ENCODE measurements around the gene CDH18.

The CDH18 gene

DNA sequence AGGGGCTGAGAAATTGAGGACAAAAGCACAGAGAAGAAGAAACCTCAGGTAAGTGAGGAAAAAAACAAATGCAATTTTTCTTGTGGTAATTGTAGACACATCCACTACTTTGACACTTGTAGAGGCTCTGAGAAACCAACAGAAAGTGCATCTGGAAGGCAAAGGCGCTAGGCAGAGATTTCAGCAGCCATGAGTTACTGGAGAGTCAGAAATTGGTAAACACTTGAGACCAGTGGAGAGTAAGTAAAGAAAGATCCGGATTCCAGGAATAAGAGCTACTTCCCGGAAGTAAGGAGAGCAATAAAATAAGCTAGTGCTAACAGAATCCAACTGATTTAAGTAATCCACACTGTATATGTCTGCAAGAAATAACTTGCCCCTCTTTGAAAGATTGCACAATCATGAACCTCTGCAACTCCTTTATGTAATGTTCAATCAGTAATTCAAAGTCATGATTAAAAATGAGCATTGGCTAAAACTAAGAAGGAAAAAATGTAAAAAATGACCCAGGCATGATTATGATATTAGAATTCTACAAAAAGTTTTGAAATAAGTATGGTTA, 382.1 kb downstream of the CDH18 start:
- H3K4me3 ChIP-seq (ENCODE audit: low read depth, low read length) = no peak overlapping the region
- no peak for DNase-seq (ENCODE audit: low read depth)
- TF ChIP-seq, protein P1, sequence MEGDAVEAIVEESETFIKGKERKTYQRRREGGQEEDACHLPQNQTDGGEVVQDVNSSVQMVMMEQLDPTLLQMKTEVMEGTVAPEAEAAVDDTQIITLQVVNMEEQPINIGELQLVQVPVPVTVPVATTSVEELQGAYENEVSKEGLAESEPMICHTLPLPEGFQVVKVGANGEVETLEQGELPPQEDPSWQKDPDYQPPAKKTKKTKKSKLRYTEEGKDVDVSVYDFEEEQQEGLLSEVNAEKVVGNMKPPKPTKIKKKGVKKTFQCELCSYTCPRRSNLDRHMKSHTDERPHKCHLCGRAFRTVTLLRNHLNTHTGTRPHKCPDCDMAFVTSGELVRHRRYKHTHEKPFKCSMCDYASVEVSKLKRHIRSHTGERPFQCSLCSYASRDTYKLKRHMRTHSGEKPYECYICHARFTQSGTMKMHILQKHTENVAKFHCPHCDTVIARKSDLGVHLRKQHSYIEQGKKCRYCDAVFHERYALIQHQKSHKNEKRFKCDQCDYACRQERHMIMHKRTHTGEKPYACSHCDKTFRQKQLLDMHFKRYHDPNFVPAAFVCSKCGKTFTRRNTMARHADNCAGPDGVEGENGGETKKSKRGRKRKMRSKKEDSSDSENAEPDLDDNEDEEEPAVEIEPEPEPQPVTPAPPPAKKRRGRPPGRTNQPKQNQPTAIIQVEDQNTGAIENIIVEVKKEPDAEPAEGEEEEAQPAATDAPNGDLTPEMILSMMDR (IDR thresholded peaks at IDR 0.05; ENCODE audit: control insufficient read depth, extremely low read depth, insufficient read depth) = no peak

DNA sequence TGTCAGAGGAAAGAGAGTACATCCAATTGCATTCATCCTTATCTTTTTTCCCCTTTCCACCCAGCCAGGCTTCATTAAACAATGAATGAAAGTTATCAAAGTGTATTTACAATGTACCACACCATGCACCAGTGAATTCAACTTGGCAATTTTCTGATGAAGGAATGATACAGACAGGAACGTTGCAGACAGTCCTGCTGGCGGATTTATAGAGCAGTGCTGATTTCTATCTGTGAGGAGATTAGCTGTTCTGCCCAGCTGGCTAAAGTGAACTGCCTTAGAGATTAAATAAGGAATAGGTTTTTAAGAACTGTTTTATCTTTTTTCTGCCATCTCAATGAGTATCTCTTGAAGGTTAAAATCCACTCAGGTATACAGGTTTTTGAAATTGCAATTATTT, 403.9 kb downstream of the CDH18 start:
- TF ChIP-seq, protein P1 (IDR thresholded peaks at IDR 0.05; ENCODE audit: control insufficient read depth, extremely low read depth, insufficient read depth) = no peak
- H3K4me3 ChIP-seq (ENCODE audit: low read depth, low read length) = no peak overlapping the region
- no peak for DNase-seq (ENCODE audit: low read depth)

DNA sequence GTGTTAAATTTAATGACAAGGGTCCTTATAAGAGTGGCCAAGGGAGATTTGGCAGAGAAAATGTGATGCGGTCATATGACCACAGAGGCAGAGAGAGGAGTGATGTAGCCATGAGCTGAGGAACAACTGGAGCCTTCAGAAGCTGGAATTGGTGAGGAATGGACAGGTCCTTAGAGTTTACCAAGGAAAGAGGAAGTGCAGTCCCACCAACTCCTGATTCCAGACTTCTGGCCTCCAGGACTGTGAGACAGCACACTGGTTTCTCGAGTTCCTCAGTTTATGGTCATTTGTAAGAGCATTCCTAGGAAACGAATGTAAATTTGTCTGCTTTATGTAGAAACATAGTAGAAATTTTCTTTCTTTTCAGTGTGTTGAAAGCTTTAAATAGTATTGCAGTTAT, 410.1 kb downstream of the CDH18 start:
- TF ChIP-seq, protein P1 (IDR thresholded peaks at IDR 0.05; ENCODE audit: control insufficient read depth, extremely low read depth, insufficient read depth) = no peak
- no peak overlapping the region for H3K4me3 ChIP-seq (ENCODE audit: low read depth, low read length)
- no peak for DNase-seq (ENCODE audit: low read depth)

DNA sequence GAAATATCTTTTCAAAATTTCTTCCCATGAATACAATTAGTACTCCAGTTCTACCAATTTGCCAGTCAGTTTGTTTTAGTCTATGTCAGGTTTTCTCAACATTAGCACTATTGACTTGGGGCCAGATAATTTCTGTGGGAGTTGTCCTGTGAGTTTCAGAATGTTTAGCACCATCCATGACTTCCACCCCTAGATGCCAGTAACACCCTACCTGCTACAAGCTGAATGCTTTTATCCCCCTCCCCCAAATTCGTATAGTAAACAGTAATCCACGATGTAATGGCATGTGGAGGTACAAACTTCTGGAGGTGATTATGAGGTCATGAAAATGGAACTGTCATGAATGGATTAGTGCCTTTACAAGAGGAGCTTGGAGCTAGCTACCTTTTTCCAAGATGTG, 420.0 kb downstream of the CDH18 start:
- no peak overlapping the region for H3K4me3 ChIP-seq (ENCODE audit: low read depth, low read length)
- TF ChIP-seq, protein P1 (IDR thresholded peaks at IDR 0.05; ENCODE audit: control insufficient read depth, extremely low read depth, insufficient read depth) = no peak
- DNase-seq (ENCODE audit: low read depth) = no peak

DNA sequence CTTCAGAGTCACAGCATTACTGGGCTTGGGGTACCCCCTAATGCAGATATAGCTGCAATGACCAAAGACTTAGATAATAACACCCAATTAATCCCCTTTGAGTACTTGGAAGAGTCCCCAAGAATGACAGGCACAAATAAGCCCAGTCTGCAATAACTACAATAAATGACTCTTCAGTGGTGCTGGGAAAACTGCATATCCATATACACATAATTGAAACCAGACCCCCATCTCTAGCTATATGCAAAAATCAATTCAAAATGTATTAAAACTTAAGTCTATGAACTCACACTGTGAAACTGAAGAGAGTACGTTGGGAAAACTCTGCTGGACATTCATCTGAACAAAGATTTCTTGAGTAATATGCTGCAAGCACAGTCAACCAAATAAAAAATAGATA, 422.5 kb downstream of the CDH18 start:
- H3K4me3 ChIP-seq (ENCODE audit: low read depth, low read length) = no peak overlapping the region
- TF ChIP-seq, protein P1 (IDR thresholded peaks at IDR 0.05; ENCODE audit: control insufficient read depth, extremely low read depth, insufficient read depth) = no peak
- no peak for DNase-seq (ENCODE audit: low read depth)

DNA sequence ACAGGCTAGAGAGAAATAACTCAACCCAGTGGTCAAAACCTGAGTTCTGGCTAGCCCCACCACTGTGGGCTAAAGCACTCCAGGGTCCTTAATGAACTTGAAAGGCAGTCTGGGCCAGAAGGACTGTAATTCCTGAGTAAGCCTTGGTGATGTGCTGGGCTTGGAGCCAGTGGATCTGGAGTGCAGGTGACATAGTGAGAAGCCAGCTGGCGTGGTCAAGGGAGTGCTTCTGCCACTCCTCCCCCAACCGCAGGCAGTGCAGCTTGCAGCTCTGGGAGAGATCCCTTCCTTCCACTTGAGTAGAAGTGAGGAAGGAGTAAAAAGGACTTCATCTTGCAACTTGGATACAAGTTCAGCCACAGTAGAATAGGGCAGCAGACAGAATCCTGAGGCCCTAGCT, 424.0 kb downstream of the CDH18 start:
- no peak for DNase-seq (ENCODE audit: low read depth)
- H3K4me3 ChIP-seq (ENCODE audit: low read depth, low read length) = no peak overlapping the region
- TF ChIP-seq, protein P1 (IDR thresholded peaks at IDR 0.05; ENCODE audit: control insufficient read depth, extremely low read depth, insufficient read depth) = no peak

DNA sequence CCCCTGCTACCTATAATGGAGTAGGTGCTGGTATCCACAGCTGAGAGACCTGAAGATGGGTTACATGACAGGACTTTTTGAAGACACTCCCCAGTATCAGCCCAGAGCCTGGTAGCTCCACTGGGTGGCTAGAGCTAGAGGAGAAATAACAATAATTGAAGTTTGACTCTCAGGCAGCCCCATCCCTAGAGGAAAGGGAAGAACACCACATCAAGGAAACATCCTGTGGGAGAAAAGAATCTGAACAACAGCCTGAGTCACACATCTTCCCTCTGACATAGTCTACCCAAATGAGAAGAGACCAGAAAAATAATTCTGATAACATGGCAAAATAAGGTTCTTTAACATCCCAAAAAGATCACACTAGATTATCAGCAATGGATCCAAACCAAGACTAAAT, 432.1 kb downstream of the CDH18 start:
- no peak overlapping the region for H3K4me3 ChIP-seq (ENCODE audit: low read depth, low read length)
- TF ChIP-seq, protein P1 (IDR thresholded peaks at IDR 0.05; ENCODE audit: control insufficient read depth, extremely low read depth, insufficient read depth) = no peak
- no peak for DNase-seq (ENCODE audit: low read depth)
